Peyer's patch (tissue), 4 donors: ENCODE results near the gene LEPR. TPM values are rescaled to one million over a fixed set of nuclear protein-coding genes. Genes with fewer than 3 reads are reported as not detected.

ENCODE experiments used
- DNase-seq, 3 donors: peaks; one replicate each; pipeline ENCODE4 v3.0.0-alpha.2; 2017 to 2019
- H3K27ac ChIP-seq, 4 donors: fragments of 200-600 bp; sonication (generic); one replicate each; pipeline ENCODE4 v1.5.1; 2016 to 2019
- H3K27me3 ChIP-seq, 2 donors: fragments of 200-600 bp; sonication (generic); one replicate each; pipeline ENCODE4 v1.5.1; 2019
- H3K36me3 ChIP-seq, 3 donors: fragments of 200-600 bp; sonication (generic); one replicate each; pipeline ENCODE4 v1.5.1; 2016 to 2019
- H3K4me1 ChIP-seq, 4 donors: fragments of 200-600 bp; sonication (generic); one replicate each; pipeline ENCODE4 v1.5.1; 2016 to 2019
- H3K4me3 ChIP-seq, 4 donors: fragments of 200-600 bp; sonication (generic); 1 replicate in 3 of 4; 2 replicates in 1 of 4; pipeline ENCODE4 v1.5.1; 2016 to 2019; ENCODE audit warnings: mild to moderate bottlenecking in 1 of 4
- H3K9me3 ChIP-seq, 4 donors: fragments of 200-600 bp; sonication (generic); one replicate each; pipeline ENCODE4 v1.5.1; 2016 to 2019; ENCODE audit warnings: mild to moderate bottlenecking in 1 of 4
- POLR2A ChIP-seq, 2 donors: fragments of 450-650 bp; IDR thresholded peaks; one replicate each; pipeline ENCODE4 v1.5.1; 2017; ENCODE audit warnings: antibody characterized with exemption in 2 of 2, mild to moderate bottlenecking in 2 of 2, moderate library complexity in 2 of 2
- total RNA-seq, 4 donors: library from RNA; depleted of rRNA; stranded (reverse); fragments of >200 nt; gene quantifications; one replicate each; pipeline ENCODE4 v1.1.0, GENCODE V29; 2016
- TF ChIP-seq, protein P1 (sequence below), 6 experiments: fragments of 450-650 bp in 4 of 6; fragments of 200-600 bp in 2 of 6; sonication (generic) in 1 of 6; IDR thresholded peaks; one replicate each; pipeline ENCODE4 v1.5.1; 2017 to 2019; ENCODE audit warnings: antibody characterized with exemption in 6 of 6, mild to moderate bottlenecking in 3 of 6, moderate library complexity in 1 of 6

Gene LEPR
- total RNA-seq, 4 donors from 2014 or later, result 4.1 to 22.0 (median 9.9) TPM

DNA sequence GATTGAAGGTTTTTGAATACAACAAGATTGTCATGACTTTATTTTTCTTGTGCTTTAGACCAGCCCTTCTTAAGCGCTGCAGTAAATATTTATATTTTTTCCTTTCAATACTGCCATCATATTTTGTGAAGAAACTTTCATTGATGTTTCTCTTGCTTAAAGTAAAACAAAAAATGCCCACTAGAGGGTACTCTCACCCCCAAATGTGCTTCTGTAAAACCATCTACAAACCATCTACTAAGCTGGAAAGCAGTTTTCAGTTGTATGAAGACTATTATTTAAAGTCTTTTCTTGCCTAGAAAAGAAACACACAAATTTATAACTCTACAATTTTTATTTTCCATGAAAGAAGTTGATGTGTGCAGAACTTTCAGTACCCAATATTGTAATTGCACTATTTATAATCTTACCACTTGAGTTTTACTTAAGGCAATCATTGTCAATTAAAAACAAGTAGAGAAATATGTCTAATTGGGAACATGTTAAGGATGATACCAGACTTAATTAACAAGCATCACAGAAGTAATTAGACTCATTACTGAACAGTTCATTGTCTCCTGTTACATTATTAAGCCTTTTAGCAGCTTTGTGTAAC, 10.7 kb downstream of the LEPR start:
- H3K27ac ChIP-seq, result no peak overlapping the region
- TF ChIP-seq, protein P1, sequence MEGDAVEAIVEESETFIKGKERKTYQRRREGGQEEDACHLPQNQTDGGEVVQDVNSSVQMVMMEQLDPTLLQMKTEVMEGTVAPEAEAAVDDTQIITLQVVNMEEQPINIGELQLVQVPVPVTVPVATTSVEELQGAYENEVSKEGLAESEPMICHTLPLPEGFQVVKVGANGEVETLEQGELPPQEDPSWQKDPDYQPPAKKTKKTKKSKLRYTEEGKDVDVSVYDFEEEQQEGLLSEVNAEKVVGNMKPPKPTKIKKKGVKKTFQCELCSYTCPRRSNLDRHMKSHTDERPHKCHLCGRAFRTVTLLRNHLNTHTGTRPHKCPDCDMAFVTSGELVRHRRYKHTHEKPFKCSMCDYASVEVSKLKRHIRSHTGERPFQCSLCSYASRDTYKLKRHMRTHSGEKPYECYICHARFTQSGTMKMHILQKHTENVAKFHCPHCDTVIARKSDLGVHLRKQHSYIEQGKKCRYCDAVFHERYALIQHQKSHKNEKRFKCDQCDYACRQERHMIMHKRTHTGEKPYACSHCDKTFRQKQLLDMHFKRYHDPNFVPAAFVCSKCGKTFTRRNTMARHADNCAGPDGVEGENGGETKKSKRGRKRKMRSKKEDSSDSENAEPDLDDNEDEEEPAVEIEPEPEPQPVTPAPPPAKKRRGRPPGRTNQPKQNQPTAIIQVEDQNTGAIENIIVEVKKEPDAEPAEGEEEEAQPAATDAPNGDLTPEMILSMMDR (IDR thresholded peaks at IDR 0.05), result peak in 5 of 6 experiments; percentile 22 to 53 (median 46)
- no peak for TF ChIP-seq POLR2A (IDR thresholded peaks at IDR 0.05)

DNA sequence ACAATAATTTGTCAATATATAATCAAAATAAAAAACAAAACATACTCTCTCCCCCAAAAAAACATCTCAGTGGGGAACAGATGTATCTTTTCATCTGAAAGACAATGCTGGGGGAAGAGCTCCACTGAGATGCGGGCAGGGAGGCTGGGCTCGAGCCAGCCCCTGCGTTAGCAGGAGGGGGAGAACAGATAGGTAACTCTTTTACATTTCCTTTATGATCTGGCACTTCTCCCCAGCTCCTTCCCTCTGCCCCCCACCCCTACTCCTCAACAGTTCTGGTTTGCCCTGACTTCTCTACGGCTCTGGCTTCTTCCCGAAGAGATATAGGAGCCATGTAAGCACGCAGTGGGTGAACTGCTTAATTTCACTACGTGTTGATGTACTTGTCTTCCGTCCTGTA, 12.4 kb downstream of the LEPR start:
- peaks cover 0 to 40% (median 0%) of the 10 kb centered on the region in 3 donors for H3K36me3 ChIP-seq

More for the DNA sequence above, 10.7 kb downstream of the LEPR start:
- Histone ChIP-seq H3K4me1 (no peaks in the 10 kb centered on the region), H3K36me3 (peaks cover 0 to 55% (median 0%) of the 10 kb centered on the region in 3 donors), H3K27me3 (no peaks in the 10 kb centered on the region), H3K4me3 (no peak overlapping the region), H3K9me3 (no peaks in the 10 kb centered on the region)
- DNase-seq, result no peak

DNA sequence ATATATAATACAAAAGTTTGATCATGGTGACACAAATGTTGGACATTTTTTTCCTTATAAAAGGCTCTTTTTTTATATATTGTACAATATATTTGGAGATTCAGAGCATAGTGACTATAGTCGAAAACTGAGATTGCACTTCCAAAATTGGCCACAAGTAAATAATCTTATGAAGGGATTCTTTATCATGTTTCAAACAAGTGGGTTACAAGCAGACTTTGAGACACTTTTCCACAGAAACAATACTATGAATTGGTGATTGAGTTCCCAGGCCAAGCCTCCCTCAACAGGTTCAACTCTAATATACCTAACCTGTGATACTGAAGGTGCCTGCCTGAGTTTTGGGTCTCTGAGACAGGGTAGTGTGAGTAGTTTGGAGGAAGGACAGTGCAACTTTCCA, 13.8 kb downstream of the LEPR start:
- Histone ChIP-seq H3K27me3 (no peaks in the 10 kb centered on the region), H3K9me3 (no peaks in the 10 kb centered on the region), H3K4me1 (no peaks in the 10 kb centered on the region), H3K4me3 (no peak overlapping the region), H3K27ac (no peak overlapping the region), H3K36me3 (peaks cover 0 to 28% (median 0%) of the 10 kb centered on the region in 3 donors)
- no peak for TF ChIP-seq POLR2A (IDR thresholded peaks at IDR 0.05)
- TF ChIP-seq, protein P1 (IDR thresholded peaks at IDR 0.05), result no peak
- DNase-seq, result no peak

More for the DNA sequence above, 12.4 kb downstream of the LEPR start:
- no peak overlapping the region for H3K4me3 ChIP-seq
- TF ChIP-seq, protein P1 (IDR thresholded peaks at IDR 0.05), result no peak
- no peak for TF ChIP-seq POLR2A (IDR thresholded peaks at IDR 0.05)
- no peak overlapping the region for H3K27ac ChIP-seq
- no peaks in the 10 kb centered on the region for H3K9me3 ChIP-seq
- no peak for DNase-seq
- H3K27me3 ChIP-seq, result no peaks in the 10 kb centered on the region
- H3K4me1 ChIP-seq, result no peaks in the 10 kb centered on the region

DNA sequence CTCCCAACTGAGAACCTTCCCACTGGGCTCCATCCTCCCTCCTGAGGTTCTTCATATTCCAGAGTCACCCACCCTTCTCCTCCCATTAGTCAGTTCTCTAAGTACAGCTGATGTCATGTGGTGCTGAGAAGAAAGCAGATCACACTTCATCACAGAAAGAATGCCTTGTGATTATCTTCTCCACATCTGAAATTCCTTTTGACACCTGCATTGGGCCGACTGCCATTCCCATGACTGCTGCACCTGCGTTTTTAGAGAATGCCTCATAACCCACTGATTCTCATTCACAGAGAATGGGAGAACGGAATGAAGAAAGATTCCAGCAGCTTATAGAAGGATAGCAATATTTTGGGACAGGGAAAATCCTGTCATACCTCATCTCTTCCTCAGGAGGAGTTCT, 14.3 kb downstream of the LEPR start:
- H3K4me3 ChIP-seq, result no peak overlapping the region
- H3K36me3 ChIP-seq, result peaks cover 0 to 22% (median 0%) of the 10 kb centered on the region in 3 donors
- H3K27ac ChIP-seq, result no peak overlapping the region
- no peaks in the 10 kb centered on the region for H3K27me3 ChIP-seq
- no peak for DNase-seq
- no peaks in the 10 kb centered on the region for H3K9me3 ChIP-seq
- no peaks in the 10 kb centered on the region for H3K4me1 ChIP-seq
- TF ChIP-seq POLR2A (IDR thresholded peaks at IDR 0.05), result no peak
- TF ChIP-seq, protein P1 (IDR thresholded peaks at IDR 0.05), result no peak

DNA sequence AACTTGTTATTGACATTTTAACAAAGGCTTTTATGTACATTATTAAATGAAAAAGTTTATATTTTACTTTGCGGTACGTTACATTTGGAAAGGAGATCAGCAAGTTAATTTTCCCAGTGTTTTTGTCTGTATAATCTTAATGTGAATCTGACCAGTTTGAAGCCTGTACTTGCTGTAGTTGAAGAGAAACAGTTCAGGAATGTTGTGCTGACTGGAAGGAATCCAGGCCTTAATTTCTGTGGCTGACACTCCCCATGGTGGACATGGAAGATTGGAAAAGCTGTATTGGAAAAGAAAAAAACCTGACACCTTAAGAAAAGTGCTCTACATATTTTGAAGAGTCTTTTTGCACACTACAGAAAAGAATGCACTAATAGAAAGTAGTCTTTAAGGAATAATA, 15.5 kb downstream of the LEPR start:
- no peaks in the 10 kb centered on the region for H3K4me1 ChIP-seq
- no peaks in the 10 kb centered on the region for H3K9me3 ChIP-seq
- H3K4me3 ChIP-seq, result no peak overlapping the region
- no peak overlapping the region for H3K27ac ChIP-seq
- DNase-seq, result no peak
- H3K27me3 ChIP-seq, result no peaks in the 10 kb centered on the region
- TF ChIP-seq, protein P1 (IDR thresholded peaks at IDR 0.05), result no peak
- no peak for TF ChIP-seq POLR2A (IDR thresholded peaks at IDR 0.05)
- peaks cover 0 to 15% (median 0%) of the 10 kb centered on the region in 3 donors for H3K36me3 ChIP-seq
